ENCODE results near the gene RHBDL3.
"Not testable (repeated sequence)": the region's sequence is repeated elsewhere in the genome, so short reads cannot be mapped to it uniquely, and the experiment has no call there.

RHBDL3 gene

GRCh38 chr17:32316653-32317052, 51.0 kb downstream of the RHBDL3 start:
- not testable (repeated sequence) for H3K4me3 Mint-ChIP-seq; ATAC-seq (replicated peaks); H3K36me3 Mint-ChIP-seq; DNase-seq; H3K27ac Mint-ChIP-seq; H3K9me3 Mint-ChIP-seq
- H3K4me1 Mint-ChIP-seq, result peaks cover 12 to 14% of the 10 kb centered on the region in 2 donors
- peaks cover 10 to 18% of the 10 kb centered on the region in 2 donors for H3K27me3 Mint-ChIP-seq

DNA sequence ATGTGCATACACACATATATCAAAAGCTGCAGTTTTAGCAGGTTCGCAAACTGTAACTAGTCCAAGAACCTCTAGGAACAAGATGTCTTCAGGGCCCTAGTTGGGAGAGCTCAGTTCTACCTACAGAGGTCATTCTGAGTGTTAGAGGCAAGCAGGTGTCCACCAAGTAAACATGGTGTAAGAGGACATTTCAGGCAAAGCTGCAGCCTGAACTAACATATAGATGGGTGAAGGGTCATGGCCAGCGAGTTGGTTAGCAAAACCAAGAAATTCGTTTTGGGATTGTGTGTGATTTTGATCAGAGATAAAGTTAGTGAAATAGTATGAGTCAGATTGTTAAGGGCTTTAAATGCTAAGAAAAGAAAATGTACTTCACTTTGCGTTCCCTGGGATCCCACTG, 51.7 kb downstream of the RHBDL3 start:
- H3K36me3 Mint-ChIP-seq, result no peaks in the 10 kb centered on the region
- no peaks in the 10 kb centered on the region for H3K9me3 Mint-ChIP-seq
- H3K4me1 Mint-ChIP-seq, result peaks cover 14% of the 10 kb centered on the region in 2 donors
- ATAC-seq (replicated peaks) (no peak), DNase-seq (no peak)
- no peak overlapping the region for H3K27ac Mint-ChIP-seq
- peaks cover 17 to 22% of the 10 kb centered on the region in 2 donors for H3K27me3 Mint-ChIP-seq
- H3K4me3 Mint-ChIP-seq, result no peak overlapping the region

DNA sequence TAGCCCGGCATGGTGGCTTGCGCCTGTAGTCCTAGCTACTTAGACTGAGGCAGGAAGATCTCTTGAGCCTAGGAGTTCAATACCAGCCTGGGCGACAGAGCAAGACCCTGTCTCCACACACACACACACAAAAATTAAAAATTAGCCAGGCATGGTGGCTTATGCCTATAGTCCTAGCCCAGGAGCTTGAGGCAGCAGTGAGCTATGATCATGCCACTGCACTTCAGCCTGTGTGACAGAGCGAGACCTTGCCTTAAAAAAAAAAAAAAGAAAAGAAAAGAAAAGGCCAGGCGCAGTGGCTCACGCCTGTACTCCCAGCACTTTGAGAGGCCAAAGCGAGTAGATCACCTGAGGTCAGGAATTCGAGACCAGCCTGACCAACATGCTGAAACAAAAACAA, 52.4 kb downstream of the RHBDL3 start:
- Mint-ChIP-seq H3K27me3 (peaks cover 20 to 22% of the 10 kb centered on the region in 2 donors), H3K27ac (no peak overlapping the region), H3K4me3 (no peak overlapping the region), H3K9me3 (no peaks in the 10 kb centered on the region), H3K36me3 (no peaks in the 10 kb centered on the region), H3K4me1 (peaks cover 15 to 16% of the 10 kb centered on the region in 2 donors)
- DNase-seq (no peak), ATAC-seq (replicated peaks) (no peak)

GRCh38 chr17:32319548-32319905, 53.9 kb downstream of the RHBDL3 start:
- H3K36me3 Mint-ChIP-seq, result no peaks in the 10 kb centered on the region
- H3K4me1 Mint-ChIP-seq, result peaks cover 25 to 29% of the 10 kb centered on the region in 2 donors
- H3K9me3 Mint-ChIP-seq, result no peaks in the 10 kb centered on the region
- peak overlapping the region; percentile 85 to 86 for H3K4me3 Mint-ChIP-seq
- H3K27ac Mint-ChIP-seq, result peak overlapping the region; percentile 65
- ATAC-seq (replicated peaks), result peak; percentile 89 to 91
- peak; percentile 85 for DNase-seq
- H3K27me3 Mint-ChIP-seq, result peaks cover 20 to 22% of the 10 kb centered on the region in 2 donors

DNA sequence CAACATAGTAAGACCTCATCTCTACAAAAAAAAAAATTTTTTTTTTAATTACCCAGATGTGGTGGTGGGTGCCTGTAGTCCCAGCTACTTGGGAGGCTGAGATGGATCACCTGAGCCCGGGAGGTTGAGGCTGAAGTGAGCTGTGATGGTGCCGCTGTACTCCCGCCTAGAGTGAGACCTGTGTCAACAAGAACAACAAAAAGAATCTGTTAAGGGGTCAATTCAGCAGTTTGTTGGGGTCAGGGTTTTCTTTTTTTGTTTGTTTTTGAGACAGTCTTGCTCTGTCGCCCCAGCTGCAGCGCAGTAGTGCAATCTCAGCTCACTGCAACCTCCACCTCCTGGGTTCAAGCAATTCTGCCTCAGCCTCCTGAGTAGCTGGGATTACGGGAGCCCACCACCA, 54.4 kb downstream of the RHBDL3 start:
- not testable (repeated sequence) for DNase-seq; H3K9me3 Mint-ChIP-seq; H3K27ac Mint-ChIP-seq; ATAC-seq (replicated peaks); H3K4me3 Mint-ChIP-seq; H3K36me3 Mint-ChIP-seq
- Mint-ChIP-seq H3K4me1 (peaks cover 25 to 29% of the 10 kb centered on the region in 2 donors), H3K27me3 (peaks cover 17 to 20% of the 10 kb centered on the region in 2 donors)

DNA sequence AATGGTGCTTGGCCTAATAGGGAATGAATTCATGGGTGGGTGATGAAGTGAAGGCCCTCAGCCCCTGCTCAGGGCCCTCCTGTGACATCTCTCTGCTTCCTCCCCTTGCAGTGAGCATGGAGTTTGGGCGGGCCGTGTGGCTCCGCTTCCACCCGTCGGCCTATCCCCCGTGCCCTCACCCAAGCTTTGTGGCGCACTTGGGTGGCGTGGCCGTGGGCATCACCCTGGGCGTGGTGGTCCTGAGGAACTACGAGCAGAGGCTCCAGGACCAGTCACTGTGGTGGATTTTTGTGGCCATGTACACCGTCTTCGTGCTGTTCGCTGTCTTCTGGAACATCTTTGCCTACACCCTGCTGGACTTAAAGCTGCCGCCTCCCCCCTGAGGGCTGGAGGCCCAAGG, 55.2 kb downstream of the RHBDL3 start:
- H3K4me3 Mint-ChIP-seq, result no peak overlapping the region
- no peaks in the 10 kb centered on the region for H3K9me3 Mint-ChIP-seq
- ATAC-seq (replicated peaks) (no peak), DNase-seq (no peak)
- peaks cover 25 to 29% of the 10 kb centered on the region in 2 donors for H3K4me1 Mint-ChIP-seq
- no peaks in the 10 kb centered on the region for H3K36me3 Mint-ChIP-seq
- H3K27me3 Mint-ChIP-seq, result peaks cover 13 to 16% of the 10 kb centered on the region in 2 donors
- no peak overlapping the region for H3K27ac Mint-ChIP-seq

DNA sequence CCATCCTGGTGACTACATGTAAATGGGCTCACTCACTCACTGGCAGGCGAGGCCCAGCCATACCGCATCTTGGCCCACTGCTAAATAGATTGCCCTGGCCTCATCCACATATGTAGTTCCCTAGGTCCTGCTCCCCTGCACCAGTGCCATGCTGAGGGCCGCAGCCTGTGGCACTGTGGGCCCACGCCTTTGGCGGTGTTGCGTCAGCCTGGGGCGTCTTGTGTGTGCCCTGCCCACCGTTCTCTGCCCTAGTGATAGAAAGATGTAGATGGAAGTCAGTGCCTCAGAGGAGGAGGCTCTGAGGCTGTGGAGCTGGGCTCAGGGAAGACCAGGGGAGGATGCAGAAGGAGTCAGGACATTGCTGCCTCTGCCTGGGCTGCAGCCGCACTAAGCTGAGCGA, 57.4 kb downstream of the RHBDL3 start:
- peak overlapping the region; percentile 56 for H3K27ac Mint-ChIP-seq
- DNase-seq (no peak), ATAC-seq (replicated peaks) (no peak)
- peaks cover 4 to 14% of the 10 kb centered on the region in 2 donors for H3K27me3 Mint-ChIP-seq
- no peak overlapping the region for H3K4me3 Mint-ChIP-seq
- H3K36me3 Mint-ChIP-seq, result no peaks in the 10 kb centered on the region
- H3K4me1 Mint-ChIP-seq, result peaks cover 25 to 29% of the 10 kb centered on the region in 2 donors
- H3K9me3 Mint-ChIP-seq, result no peaks in the 10 kb centered on the region

- H3K4me3 Mint-ChIP-seq, result peak overlapping the region in 1 of 2 donors; percentile 39
- no peaks in the 10 kb centered on the region for H3K36me3 Mint-ChIP-seq
- H3K27me3 Mint-ChIP-seq, result peaks cover 4 to 14% of the 10 kb centered on the region in 2 donors
- H3K27ac Mint-ChIP-seq, result peak overlapping the region; percentile 75
- peaks cover 23 to 25% of the 10 kb centered on the region in 2 donors for H3K4me1 Mint-ChIP-seq
- no peaks in the 10 kb centered on the region for H3K9me3 Mint-ChIP-seq
- ATAC-seq (replicated peaks), result peak; percentile 50 to 66
- no peak for DNase-seq
Observed at GRCh38 chr17:32323811-32324491, 58.3 kb downstream of the RHBDL3 start.

GRCh38 chr17:32327911-32328310, 62.3 kb downstream of the RHBDL3 start:
- Mint-ChIP-seq H3K4me1 (peaks cover 13 to 28% of the 10 kb centered on the region in 2 donors), H3K4me3 (no peak overlapping the region), H3K9me3 (no peaks in the 10 kb centered on the region), H3K27me3 (no peaks in the 10 kb centered on the region), H3K27ac (no peak overlapping the region), H3K36me3 (peaks cover 3 to 7% of the 10 kb centered on the region in 2 donors)
- DNase-seq, result no peak
- ATAC-seq (replicated peaks), result no peak

DNA sequence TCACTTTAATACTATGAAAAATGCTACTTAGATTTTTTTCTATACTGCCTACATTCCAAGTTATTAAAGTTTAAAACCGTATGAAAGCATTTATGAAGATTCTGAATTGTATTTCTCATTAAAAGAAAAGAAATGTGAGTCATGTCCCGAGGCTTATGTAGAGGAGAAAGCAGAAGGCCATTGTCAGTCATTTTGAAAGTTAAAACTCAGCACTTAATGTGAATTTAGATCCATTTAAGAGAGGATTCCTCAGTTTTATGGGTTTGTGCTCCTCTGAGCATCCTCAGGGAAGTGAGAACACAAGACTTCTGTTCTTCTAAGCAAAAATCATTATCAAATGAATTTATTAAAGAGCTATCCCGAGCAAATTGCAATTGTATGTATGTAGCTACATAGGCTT, 64.5 kb downstream of the RHBDL3 start:
- no peaks in the 10 kb centered on the region for H3K9me3 Mint-ChIP-seq
- ATAC-seq (replicated peaks) (no peak), DNase-seq (no peak)
- peaks cover 2 to 13% of the 10 kb centered on the region in 2 donors for H3K4me1 Mint-ChIP-seq
- no peak overlapping the region for H3K27ac Mint-ChIP-seq
- no peaks in the 10 kb centered on the region for H3K27me3 Mint-ChIP-seq
- peaks cover 3 to 20% of the 10 kb centered on the region in 2 donors for H3K36me3 Mint-ChIP-seq
- H3K4me3 Mint-ChIP-seq, result no peak overlapping the region

- Mint-ChIP-seq H3K4me3 (no peak overlapping the region), H3K9me3 (no peaks in the 10 kb centered on the region), H3K27me3 (no peaks in the 10 kb centered on the region), H3K27ac (no peak overlapping the region), H3K36me3 (peaks cover 3 to 28% of the 10 kb centered on the region in 2 donors), H3K4me1 (peaks cover 2 to 13% of the 10 kb centered on the region in 2 donors)
- ATAC-seq (replicated peaks) (no peak), DNase-seq (no peak)
Observed at GRCh38 chr17:32331243-32332040, 65.8 kb downstream of the RHBDL3 start.

- H3K9me3 Mint-ChIP-seq, result no peaks in the 10 kb centered on the region
- no peaks in the 10 kb centered on the region for H3K27me3 Mint-ChIP-seq
- H3K4me3 Mint-ChIP-seq, result no peak overlapping the region
- ATAC-seq (replicated peaks) (no peak), DNase-seq (no peak)
- no peak overlapping the region for H3K27ac Mint-ChIP-seq
- H3K36me3 Mint-ChIP-seq, result peaks cover 9 to 34% of the 10 kb centered on the region in 2 donors
- H3K4me1 Mint-ChIP-seq, result peaks cover 2 to 13% of the 10 kb centered on the region in 2 donors
Observed at GRCh38 chr17:32333187-32333586, 67.6 kb downstream of the RHBDL3 start.

DNA sequence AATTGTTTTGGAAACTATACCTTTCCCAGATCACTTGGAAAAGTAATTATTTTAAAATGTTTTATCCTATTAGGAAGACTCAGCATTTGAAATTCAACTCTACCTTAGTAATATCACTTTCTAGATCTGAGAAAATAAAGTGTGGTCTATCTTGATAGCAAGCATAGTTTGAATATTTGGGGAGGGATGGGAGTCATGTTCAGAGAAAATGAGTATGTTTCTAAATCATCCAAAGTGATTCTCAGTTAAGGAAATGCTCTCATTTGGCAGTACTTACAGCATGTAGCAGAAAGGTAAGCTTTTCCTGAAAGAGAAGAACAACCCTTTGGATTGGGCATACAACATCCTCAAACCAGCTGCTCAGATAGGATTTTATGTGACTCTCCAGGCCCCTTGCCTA, 69.4 kb downstream of the RHBDL3 start:
- H3K4me1 Mint-ChIP-seq, result peaks cover 2 to 13% of the 10 kb centered on the region in 2 donors
- no peak for DNase-seq
- H3K4me3 Mint-ChIP-seq, result no peak overlapping the region
- no peaks in the 10 kb centered on the region for H3K9me3 Mint-ChIP-seq
- no peak overlapping the region for H3K27ac Mint-ChIP-seq
- no peak for ATAC-seq (replicated peaks)
- H3K27me3 Mint-ChIP-seq, result no peaks in the 10 kb centered on the region
- H3K36me3 Mint-ChIP-seq, result peaks cover 9 to 36% of the 10 kb centered on the region in 2 donors

DNA sequence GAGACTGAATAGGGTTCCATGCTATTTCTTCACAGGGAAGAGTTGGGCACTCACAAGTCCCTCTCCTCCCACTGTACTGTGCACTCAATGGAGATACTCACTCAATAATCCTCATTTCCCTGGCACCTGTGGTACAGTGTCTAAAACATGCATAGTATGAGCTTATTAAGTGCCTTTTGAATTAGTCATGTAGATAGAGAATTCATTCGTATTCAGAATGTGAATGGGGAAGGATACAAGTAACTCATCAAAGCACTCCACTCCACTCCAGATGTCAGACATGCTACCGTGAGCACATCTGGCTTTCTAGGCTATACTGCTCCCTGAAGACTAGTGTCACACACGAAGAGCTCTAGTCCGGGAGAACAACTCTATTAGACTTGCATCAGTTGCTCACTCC, 70.1 kb downstream of the RHBDL3 start:
- H3K36me3 Mint-ChIP-seq, result peaks cover 9 to 38% of the 10 kb centered on the region in 2 donors
- peaks cover 3 to 14% of the 10 kb centered on the region in 2 donors for H3K4me1 Mint-ChIP-seq
- ATAC-seq (replicated peaks) (no peak), DNase-seq (no peak)
- no peak overlapping the region for H3K27ac Mint-ChIP-seq
- no peaks in the 10 kb centered on the region for H3K27me3 Mint-ChIP-seq
- H3K9me3 Mint-ChIP-seq, result no peaks in the 10 kb centered on the region
- H3K4me3 Mint-ChIP-seq, result no peak overlapping the region

Measured in stimulated activated naive B cell treated with anti-CD40 and anti-IgM and Interleukin-4, amounts not matched to agents 10 μg/mL and 1 μg/mL and 100 μg/mL, for 72 hours (primary cell).